HEK293 (cell line): ENCODE data around the gene TEX9.

Experiments used
- HOXA7 ChIP-seq: sonication (generic); formaldehyde crosslinking; IDR thresholded peaks from 2 replicates; pipeline ENCODE4 v1.8.1; 2022; ENCODE audit warnings: missing genetic modification reagents, borderline replicate concordance
- ZBTB17 ChIP-seq: fragments of 450-650 bp; formaldehyde crosslinking; IDR thresholded peaks from 2 replicates; pipeline ENCODE4 v1.5.1; 2016; ENCODE audit warnings: missing biosample characterization, missing genetic modification characterization
- ZFP41 ChIP-seq: fragments of 450-650 bp; formaldehyde crosslinking; IDR thresholded peaks from 2 replicates; pipeline ENCODE4 v1.5.1; 2016; ENCODE audit warnings: missing biosample characterization, missing genetic modification characterization, borderline replicate concordance
- ZNF274 ChIP-seq, 2 experiments: fragments of 200-500 bp in 1 of 2; fragments of 450-650 bp in 1 of 2; sonication (Bioruptor generic) in 1 of 2; formaldehyde crosslinking in 1 of 2; IDR thresholded peaks; 2 replicates each; pipeline versions ENCODE4 v1.5.1 to v1.6.1; 2014 to 2016; ENCODE audit warnings: borderline replicate concordance in 1 of 2, inconsistent platforms in 1 of 2, low read length in 1 of 2, missing biosample characterization in 1 of 2, missing genetic modification characterization in 1 of 2
- ZNF404 ChIP-seq: fragments of 450-650 bp; formaldehyde crosslinking; IDR thresholded peaks from 2 replicates; pipeline ENCODE4 v1.5.1; 2017; ENCODE audit warnings: missing biosample characterization, missing genetic modification characterization
- ZNF501 ChIP-seq: fragments of 450-650 bp; formaldehyde crosslinking; IDR thresholded peaks from 2 replicates; pipeline ENCODE4 v1.5.1; 2016; ENCODE audit warnings: missing biosample characterization, missing genetic modification characterization
- ZNF530 ChIP-seq: fragments of 450-650 bp; formaldehyde crosslinking; IDR thresholded peaks from 2 replicates; pipeline ENCODE4 v1.5.1; 2016; ENCODE audit warnings: low read depth, missing biosample characterization, missing genetic modification characterization
- ZNF792 ChIP-seq: fragments of 450-650 bp; formaldehyde crosslinking; IDR thresholded peaks from 2 replicates; pipeline ENCODE4 v1.5.1; 2016; ENCODE audit warnings: missing biosample characterization, missing genetic modification characterization
- TF ChIP-seq, protein P1 (sequence below): fragments of 450-650 bp; formaldehyde crosslinking; IDR thresholded peaks from 2 replicates; pipeline ENCODE4 v1.5.1; 2016; ENCODE audit warnings: missing biosample characterization, missing genetic modification characterization
- TF ChIP-seq, protein P2 (sequence below): fragments of 450-650 bp; formaldehyde crosslinking; IDR thresholded peaks from 2 replicates; pipeline ENCODE4 v1.5.1; 2016; ENCODE audit warnings: missing biosample characterization, missing genetic modification characterization

DNA sequence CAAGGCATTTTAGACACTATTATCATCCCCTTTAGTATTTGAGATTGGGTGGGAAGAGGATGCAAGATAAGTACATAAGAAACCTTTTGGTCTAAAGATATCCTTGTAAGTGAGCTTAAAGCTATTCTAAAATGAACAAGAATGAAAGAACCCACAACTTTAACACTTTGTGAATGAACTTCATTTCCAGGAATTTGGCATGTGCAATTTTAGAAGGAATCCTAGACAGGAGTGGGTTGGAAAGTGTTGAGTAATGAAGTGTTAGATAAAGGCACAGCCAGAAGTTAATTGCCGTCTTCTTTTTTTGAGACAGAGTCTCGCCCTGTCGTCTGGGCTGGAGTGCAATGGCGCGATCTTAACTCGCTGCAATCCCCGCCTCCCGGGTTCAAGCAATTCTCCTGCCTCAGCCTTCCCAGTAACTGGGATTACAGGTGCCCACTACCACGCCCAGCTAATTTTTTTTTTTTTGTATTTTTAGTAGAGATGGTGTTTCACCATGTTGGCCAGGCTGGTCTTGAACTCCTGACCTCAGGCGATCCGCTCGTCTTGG lies 13.2 kb upstream of the TEX9 start:
- TF ChIP-seq ZNF274 (IDR thresholded peaks at IDR 0.05; ENCODE audit: low read length), result no peak
- TF ChIP-seq ZNF274 (tag by site-specific recombination; IDR thresholded peaks at IDR 0.05; ENCODE audit: borderline replicate concordance), result no peak
- TF ChIP-seq, protein P1, sequence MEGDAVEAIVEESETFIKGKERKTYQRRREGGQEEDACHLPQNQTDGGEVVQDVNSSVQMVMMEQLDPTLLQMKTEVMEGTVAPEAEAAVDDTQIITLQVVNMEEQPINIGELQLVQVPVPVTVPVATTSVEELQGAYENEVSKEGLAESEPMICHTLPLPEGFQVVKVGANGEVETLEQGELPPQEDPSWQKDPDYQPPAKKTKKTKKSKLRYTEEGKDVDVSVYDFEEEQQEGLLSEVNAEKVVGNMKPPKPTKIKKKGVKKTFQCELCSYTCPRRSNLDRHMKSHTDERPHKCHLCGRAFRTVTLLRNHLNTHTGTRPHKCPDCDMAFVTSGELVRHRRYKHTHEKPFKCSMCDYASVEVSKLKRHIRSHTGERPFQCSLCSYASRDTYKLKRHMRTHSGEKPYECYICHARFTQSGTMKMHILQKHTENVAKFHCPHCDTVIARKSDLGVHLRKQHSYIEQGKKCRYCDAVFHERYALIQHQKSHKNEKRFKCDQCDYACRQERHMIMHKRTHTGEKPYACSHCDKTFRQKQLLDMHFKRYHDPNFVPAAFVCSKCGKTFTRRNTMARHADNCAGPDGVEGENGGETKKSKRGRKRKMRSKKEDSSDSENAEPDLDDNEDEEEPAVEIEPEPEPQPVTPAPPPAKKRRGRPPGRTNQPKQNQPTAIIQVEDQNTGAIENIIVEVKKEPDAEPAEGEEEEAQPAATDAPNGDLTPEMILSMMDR (tag by site-specific recombination), result no peak
- no peak for TF ChIP-seq ZNF792
- no peak for TF ChIP-seq ZNF530
- no peak for TF ChIP-seq ZFP41 (tag by site-specific recombination)
- no peak for TF ChIP-seq ZBTB17
- TF ChIP-seq, protein P2, sequence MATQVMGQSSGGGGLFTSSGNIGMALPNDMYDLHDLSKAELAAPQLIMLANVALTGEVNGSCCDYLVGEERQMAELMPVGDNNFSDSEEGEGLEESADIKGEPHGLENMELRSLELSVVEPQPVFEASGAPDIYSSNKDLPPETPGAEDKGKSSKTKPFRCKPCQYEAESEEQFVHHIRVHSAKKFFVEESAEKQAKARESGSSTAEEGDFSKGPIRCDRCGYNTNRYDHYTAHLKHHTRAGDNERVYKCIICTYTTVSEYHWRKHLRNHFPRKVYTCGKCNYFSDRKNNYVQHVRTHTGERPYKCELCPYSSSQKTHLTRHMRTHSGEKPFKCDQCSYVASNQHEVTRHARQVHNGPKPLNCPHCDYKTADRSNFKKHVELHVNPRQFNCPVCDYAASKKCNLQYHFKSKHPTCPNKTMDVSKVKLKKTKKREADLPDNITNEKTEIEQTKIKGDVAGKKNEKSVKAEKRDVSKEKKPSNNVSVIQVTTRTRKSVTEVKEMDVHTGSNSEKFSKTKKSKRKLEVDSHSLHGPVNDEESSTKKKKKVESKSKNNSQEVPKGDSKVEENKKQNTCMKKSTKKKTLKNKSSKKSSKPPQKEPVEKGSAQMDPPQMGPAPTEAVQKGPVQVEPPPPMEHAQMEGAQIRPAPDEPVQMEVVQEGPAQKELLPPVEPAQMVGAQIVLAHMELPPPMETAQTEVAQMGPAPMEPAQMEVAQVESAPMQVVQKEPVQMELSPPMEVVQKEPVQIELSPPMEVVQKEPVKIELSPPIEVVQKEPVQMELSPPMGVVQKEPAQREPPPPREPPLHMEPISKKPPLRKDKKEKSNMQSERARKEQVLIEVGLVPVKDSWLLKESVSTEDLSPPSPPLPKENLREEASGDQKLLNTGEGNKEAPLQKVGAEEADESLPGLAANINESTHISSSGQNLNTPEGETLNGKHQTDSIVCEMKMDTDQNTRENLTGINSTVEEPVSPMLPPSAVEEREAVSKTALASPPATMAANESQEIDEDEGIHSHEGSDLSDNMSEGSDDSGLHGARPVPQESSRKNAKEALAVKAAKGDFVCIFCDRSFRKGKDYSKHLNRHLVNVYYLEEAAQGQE (tag by site-specific recombination), result no peak
- no peak for TF ChIP-seq ZNF501 (tag by site-specific recombination)
- TF ChIP-seq ZNF404, result no peak
- TF ChIP-seq HOXA7 (CRISPR knock-in tag), result no peak
